ENCODE results near the gene EPS15. TPM values are rescaled to one million over a fixed set of nuclear protein-coding genes. Genes with fewer than 3 reads are reported as not detected.

Gene EPS15
- total and polyA plus RNA-seq, 9 of the 15 experiments (the other 6 are each of a cell fraction or from before 2014, with no cell fraction given), result 23.1 to 69.0 (median 41.7) TPM

- Histone ChIP-seq H3K27me3 (ENCODE audit: control insufficient read depth in 2 of 2, insufficient read depth in 2 of 2, low read length in 2 of 2) (no peaks in the 10 kb centered on the region), H4K20me1 (replicated peaks; ENCODE audit: control insufficient read depth, insufficient read depth, low read length) (no peaks in the 10 kb centered on the region), H3K4me1 (replicated peaks in 1 of 2; ENCODE audit: control insufficient read depth in 2 of 2, insufficient read depth in 2 of 2, low read length in 2 of 2) (peaks cover 0 to 16% of the 10 kb centered on the region in 2 experiments; a peak in 4 of 5 replicates), H3K4me3 (no peak overlapping the region), H3K9me3 (replicated peaks; ENCODE audit: control insufficient read depth, insufficient read depth, low read depth, low read length) (no peaks in the 10 kb centered on the region), H3K27ac (ENCODE audit: extremely low read depth, low read depth, low read length) (no peak overlapping the region), H2AFZ (ENCODE audit: low read depth, low read length) (no peak overlapping the region), H3K79me2 (ENCODE audit: control insufficient read depth, insufficient read depth, low read length) (no peaks in the 10 kb centered on the region), H3K9ac (ENCODE audit: insufficient read depth in 1 of 2, low read depth in 2 of 2, low read length in 2 of 2) (no peak overlapping the region), H3K4me2 (ENCODE audit: insufficient read depth, low read length) (no peak overlapping the region), H3K9me1 (ENCODE audit: control insufficient read depth, insufficient read depth, low read length) (no peaks in the 10 kb centered on the region), H3K36me3 (ENCODE audit: control insufficient read depth, insufficient read depth, low read length) (peaks cover 63% of the 10 kb centered on the region)
- in situ Hi-C loops (cut with MboI) (no loop called here), intact Hi-C loops (cut with micrococcal nuclease) (loop anchor here (10.0 kb wide), 1 partner anchor 325 kb away; no protein-coding TSS in a partner anchor)
- no TSS peak for BruUV-seq (replicated peaks)
- TF ChIP-seq ZNF143 (CRISPR knock-in tag; IDR thresholded peaks at IDR 0.05) (no peak), ZBTB12 (CRISPR knock-in tag; IDR thresholded peaks at IDR 0.05) (no peak), KDM1A (IDR thresholded peaks at IDR 0.05) (0 out of 4 replicates have a peak, but pooled peaks of 1 of the 2 experiments have one; percentile 10), MYNN (IDR thresholded peaks at IDR 0.05) (no peak), MYNN (CRISPR knock-in tag; IDR thresholded peaks at IDR 0.05) (no peak)
- WGBS (ENCODE audit: insufficient coverage, low coverage, missing lambda C conversion rate), result 80% methylated on average over 4 of the region's 4 CpGs
- POLR2A ChIA-PET, result no interaction called here
- no peak for ATAC-seq
- no peak for FAIRE-seq
- DNase-seq (ENCODE audit: extremely low read depth in 1 of 4, low spot score in 3 of 4), result no peak
- CTCF ChIA-PET (ENCODE audit: low intra/inter-chr PET ratio), result interaction anchor here (0.6 kb wide), 1 partner anchor 93 kb away, joined by 5 read pairs; no protein-coding TSS in a partner anchor
These were observed 79.2 kb downstream of the EPS15 start for GRCh38 chr1:51439895-51440294.

GRCh38 chr1:51439053-51439452, 80.0 kb downstream of the EPS15 start:
- Histone ChIP-seq H3K79me2 (ENCODE audit: control insufficient read depth, insufficient read depth, low read length) (no peaks in the 10 kb centered on the region), H3K4me2 (ENCODE audit: insufficient read depth, low read length) (no peak overlapping the region), H3K4me3 (no peak overlapping the region), H3K27ac (ENCODE audit: extremely low read depth, low read depth, low read length) (no peak overlapping the region), H3K4me1 (replicated peaks in 1 of 2; ENCODE audit: control insufficient read depth in 2 of 2, insufficient read depth in 2 of 2, low read length in 2 of 2) (peaks cover 0 to 20% of the 10 kb centered on the region in 2 experiments; a peak in 4 of 5 replicates), H4K20me1 (replicated peaks; ENCODE audit: control insufficient read depth, insufficient read depth, low read length) (no peaks in the 10 kb centered on the region), H3K9me3 (replicated peaks; ENCODE audit: control insufficient read depth, insufficient read depth, low read depth, low read length) (no peaks in the 10 kb centered on the region), H3K9me1 (ENCODE audit: control insufficient read depth, insufficient read depth, low read length) (no peaks in the 10 kb centered on the region), H3K9ac (ENCODE audit: insufficient read depth in 1 of 2, low read depth in 2 of 2, low read length in 2 of 2) (no peak overlapping the region), H2AFZ (ENCODE audit: low read depth, low read length) (no peak overlapping the region), H3K36me3 (ENCODE audit: control insufficient read depth, insufficient read depth, low read length) (peaks cover 62% of the 10 kb centered on the region), H3K27me3 (ENCODE audit: control insufficient read depth in 2 of 2, insufficient read depth in 2 of 2, low read length in 2 of 2) (no peaks in the 10 kb centered on the region)
- no TSS peak for BruUV-seq (replicated peaks)
- no peak for ATAC-seq
- FAIRE-seq, result no peak
- no peak for TF ChIP-seq KDM2B (CRISPR knock-in tag; IDR thresholded peaks at IDR 0.05)
- no peak for TF ChIP-seq ELF2 (CRISPR knock-in tag; IDR thresholded peaks at IDR 0.05)
- TF ChIP-seq PRMT5 (CRISPR knock-in tag; IDR thresholded peaks at IDR 0.05), result no peak
- peak in 1 of 2 experiments; percentile 43; a peak in 1 of 4 replicates for TF ChIP-seq SRF (CRISPR knock-in tag; IDR thresholded peaks at IDR 0.05)
- ChIA-PET CTCF (ENCODE audit: low intra/inter-chr PET ratio) (no interaction called here), POLR2A (no interaction called here)
- in situ Hi-C loops (cut with MboI), result no loop called here
- no peak for DNase-seq (ENCODE audit: extremely low read depth in 1 of 4, low spot score in 3 of 4)
- intact Hi-C loops (cut with micrococcal nuclease), result no loop called here

Data from K562 (cell line).